Skeletal muscle satellite cell (primary cell): Measurements from ENCODE around the gene TMPRSS9.

ENCODE experiments used
- H3K27me3 ChIP-seq: 2 replicates; pipeline ENCODE4 v1.7.0; 2013; ENCODE audit warnings: low read length; ENCODE audit not compliant: control insufficient read depth, insufficient read depth
- H3K36me3 ChIP-seq: 2 replicates; pipeline ENCODE4 v1.7.0; 2013; ENCODE audit warnings: mild to moderate bottlenecking, control low read depth, low read length; ENCODE audit not compliant: insufficient read depth
- H3K4me1 ChIP-seq: 2 replicates; pipeline ENCODE4 v1.7.0; 2013; ENCODE audit warnings: low read length; ENCODE audit not compliant: control insufficient read depth, insufficient read depth
- H3K4me2 ChIP-seq: 2 replicates; pipeline ENCODE4 v1.7.0; 2013; ENCODE audit warnings: mild to moderate bottlenecking, low read length
- H3K4me3 ChIP-seq: 2 replicates; pipeline ENCODE4 v1.7.0; 2013; ENCODE audit warnings: low read length
- H3K9ac ChIP-seq: 2 replicates; pipeline ENCODE4 v1.7.0; 2013; ENCODE audit warnings: mild to moderate bottlenecking, low read depth, low read length, moderate library complexity
- H3K9me3 ChIP-seq: replicated peaks from 2 replicates; pipeline ENCODE4 v1.7.0; 2013; ENCODE audit warnings: mild to moderate bottlenecking, control low read depth, low read length

Gene TMPRSS9

DNA sequence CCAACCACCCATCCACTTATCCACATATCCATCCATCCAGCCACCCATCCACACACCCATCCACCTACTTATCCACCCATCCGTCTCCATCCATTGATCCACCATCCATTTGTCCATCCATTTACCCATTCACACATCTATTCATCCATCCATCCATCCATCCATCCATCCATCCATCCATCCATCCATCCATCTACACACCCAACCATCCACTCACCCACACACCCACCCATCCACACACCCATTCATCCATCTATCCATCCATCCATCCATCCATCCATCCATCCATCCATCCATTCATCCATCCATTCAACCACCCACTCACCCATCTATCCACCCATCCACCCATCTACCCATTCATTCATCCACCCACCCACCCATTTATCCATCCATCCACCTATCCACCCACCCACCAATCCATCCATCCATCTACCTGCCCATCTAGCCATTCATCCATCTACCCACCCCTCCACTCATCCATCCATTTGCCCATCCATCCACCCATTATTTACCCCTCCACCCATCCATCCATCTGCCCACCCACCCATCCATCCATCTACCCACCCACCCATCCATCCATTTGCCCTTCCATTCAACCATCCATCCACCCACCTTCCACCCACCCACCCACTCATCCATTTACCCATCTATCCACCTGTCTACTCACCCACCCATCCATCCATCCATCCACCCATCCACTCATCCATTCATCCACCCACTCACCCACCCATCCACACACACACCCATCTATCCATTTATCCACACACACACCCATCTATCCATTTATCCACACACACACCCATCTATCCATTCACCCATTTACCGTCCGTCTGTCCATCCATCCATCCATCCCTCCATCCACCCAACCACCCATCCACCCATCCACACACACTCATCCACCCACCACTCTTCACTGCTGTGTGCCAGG, 2.5 kb upstream of the TMPRSS9 start:
- Histone ChIP-seq H3K27me3 (peaks cover 24% of the 10 kb centered on the region), H3K9me3 (no peaks in the 10 kb centered on the region), H3K4me3 (no peak overlapping the region), H3K4me2 (no peak overlapping the region), H3K4me1 (no peaks in the 10 kb centered on the region), H3K36me3 (peaks cover 8% of the 10 kb centered on the region), H3K9ac (no peak overlapping the region)

DNA sequence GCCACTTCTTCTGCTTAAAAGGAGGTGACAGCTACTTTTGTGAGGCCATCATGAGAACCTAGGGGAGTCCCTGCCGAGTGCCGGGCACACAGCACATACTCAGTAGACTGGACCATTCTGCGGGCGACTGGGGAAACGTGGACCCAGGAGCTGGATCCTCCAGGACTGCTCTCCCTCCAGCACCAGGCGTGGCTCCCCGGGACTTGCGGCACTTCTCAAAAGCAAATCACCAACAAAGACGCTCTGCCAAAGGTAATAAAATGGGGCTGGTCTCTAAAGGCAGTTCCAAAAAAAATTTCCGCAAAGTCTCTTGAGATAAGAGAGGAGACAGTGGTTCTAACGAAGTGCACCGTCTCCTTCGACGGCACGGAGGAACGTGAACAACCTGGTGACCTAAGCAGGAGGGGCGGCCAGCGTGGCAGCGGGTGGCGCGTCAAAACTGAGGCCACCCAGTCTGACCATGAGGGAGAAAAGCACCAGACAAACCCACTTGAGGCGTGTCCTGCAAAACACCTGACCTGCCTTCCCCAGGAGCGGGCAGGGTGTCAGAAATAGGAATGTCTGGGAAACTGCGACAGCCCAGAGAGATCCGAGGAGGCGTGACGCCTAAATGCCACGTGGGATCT, 1.4 kb upstream of the TMPRSS9 start:
- H3K9ac ChIP-seq, result no peak overlapping the region
- no peak overlapping the region for H3K4me3 ChIP-seq
- no peaks in the 10 kb centered on the region for H3K9me3 ChIP-seq
- H3K4me1 ChIP-seq, result no peaks in the 10 kb centered on the region
- H3K4me2 ChIP-seq, result no peak overlapping the region
- peaks cover 35% of the 10 kb centered on the region for H3K27me3 ChIP-seq
- H3K36me3 ChIP-seq, result peaks cover 3% of the 10 kb centered on the region

DNA sequence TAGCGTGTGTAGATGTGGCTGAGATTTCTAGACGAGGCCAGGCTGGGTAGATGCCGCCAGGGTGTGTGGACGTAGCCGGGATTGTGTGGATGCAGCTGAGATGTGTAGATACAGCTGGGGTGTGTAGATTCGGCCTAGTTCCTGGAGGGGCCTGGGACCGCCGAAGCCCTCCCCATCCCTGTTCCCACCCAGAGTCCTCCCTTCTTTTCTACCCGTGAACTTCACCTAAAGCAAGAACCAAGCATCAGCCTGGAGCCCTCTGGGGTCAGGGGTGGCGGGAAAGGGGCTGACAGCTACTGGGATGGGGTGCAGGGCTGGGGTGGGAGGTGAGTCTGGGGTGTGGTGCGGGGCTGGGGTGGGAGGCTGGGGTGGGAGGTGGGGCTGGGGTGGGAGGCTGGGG, 768 bp downstream of the TMPRSS9 start:
- Histone ChIP-seq H3K4me1 (no peaks in the 10 kb centered on the region), H3K9ac (no peak overlapping the region), H3K36me3 (no peaks in the 10 kb centered on the region), H3K4me3 (no peak overlapping the region), H3K4me2 (no peak overlapping the region), H3K27me3 (peaks cover 47% of the 10 kb centered on the region), H3K9me3 (no peaks in the 10 kb centered on the region)

DNA sequence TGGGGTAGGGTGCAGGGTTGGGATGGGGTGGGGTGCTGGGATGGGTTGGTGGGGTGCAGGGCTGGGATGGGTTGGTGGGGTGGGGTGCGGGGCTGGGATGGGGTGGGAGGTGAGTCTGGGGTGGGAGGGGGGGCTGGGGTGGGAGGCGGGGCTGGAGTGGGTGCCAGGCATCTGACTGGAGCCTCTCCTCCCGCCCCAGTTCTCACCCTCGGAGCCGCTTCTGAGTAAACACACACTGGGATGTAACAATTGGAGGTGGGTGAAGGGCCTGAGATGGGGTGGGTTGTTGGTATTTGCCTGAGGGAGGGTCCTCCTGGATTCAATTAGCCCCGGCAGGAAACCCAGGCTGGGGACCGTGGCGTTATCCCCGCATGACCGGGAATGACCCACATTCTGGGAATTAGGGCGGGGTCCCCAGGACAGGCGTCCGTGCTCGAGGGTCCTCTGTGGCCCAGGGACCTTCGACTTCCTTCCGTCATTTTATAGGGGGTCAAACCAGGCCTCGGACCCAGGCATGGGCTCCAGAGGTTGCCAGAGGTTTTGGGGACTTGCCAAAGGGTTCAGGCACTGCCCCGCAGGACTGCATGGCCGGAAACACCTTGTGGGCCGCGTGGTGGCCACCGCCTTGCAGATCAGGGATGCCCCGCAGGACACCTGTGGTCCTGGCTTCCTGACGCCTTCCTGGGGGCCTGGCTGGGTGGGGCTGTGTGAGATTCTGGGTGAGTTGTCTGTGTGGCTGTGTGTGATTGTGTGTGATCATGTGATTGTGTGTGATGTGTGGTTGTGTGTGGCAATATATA, 1.4 kb downstream of the TMPRSS9 start:
- H3K4me1 ChIP-seq, result no peaks in the 10 kb centered on the region
- no peaks in the 10 kb centered on the region for H3K36me3 ChIP-seq
- no peaks in the 10 kb centered on the region for H3K9me3 ChIP-seq
- H3K4me2 ChIP-seq, result no peak overlapping the region
- H3K4me3 ChIP-seq, result no peak overlapping the region
- peaks cover 47% of the 10 kb centered on the region for H3K27me3 ChIP-seq
- H3K9ac ChIP-seq, result no peak overlapping the region

DNA sequence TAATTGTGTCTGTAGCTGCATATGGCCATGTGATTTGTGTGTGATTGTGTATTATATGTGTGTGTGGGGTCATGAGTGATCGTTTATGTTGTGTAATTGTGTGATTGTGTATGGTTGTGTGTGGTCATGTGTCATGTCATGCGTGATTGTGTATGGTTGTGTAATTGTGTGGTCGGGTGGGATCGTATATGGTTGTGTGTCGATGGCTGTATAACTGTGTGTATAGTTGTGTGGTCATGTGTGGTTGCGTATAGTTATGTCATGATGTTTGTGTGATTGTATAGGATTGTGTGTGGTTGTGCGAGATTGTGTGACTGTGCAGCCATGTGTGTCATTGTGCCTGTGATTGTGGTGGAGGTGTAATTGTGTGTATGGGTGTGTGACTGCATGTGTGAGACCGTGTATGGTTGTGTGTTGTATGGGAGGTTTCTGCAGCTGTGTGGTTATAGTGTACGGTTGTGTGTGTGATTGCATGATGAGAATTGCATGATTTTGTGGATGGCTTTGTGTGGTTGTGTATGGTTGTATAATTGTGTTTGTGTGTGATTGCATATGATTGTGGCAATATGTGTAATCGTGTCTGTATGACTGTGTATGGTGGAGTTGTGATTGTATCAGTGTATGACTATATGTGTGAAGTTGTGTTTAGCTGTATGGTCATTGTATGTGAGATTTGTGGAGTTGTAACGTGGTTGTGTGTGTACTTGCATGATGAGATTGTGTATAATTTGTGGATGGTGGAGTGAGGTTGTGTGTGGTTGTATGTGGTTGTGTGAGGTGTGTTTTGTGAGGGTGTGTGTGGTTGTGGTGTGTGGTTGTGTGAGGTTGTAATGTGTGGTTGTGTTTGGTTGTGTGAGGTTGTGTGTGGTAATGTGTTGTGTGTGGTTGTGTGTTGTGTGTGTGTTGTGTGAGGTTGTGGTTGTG, 2.2 kb downstream of the TMPRSS9 start:
- H3K4me1 ChIP-seq, result no peaks in the 10 kb centered on the region
- no peak overlapping the region for H3K4me2 ChIP-seq
- no peak overlapping the region for H3K9ac ChIP-seq
- H3K36me3 ChIP-seq, result no peaks in the 10 kb centered on the region
- H3K4me3 ChIP-seq, result no peak overlapping the region
- no peaks in the 10 kb centered on the region for H3K9me3 ChIP-seq
- peaks cover 47% of the 10 kb centered on the region for H3K27me3 ChIP-seq

DNA sequence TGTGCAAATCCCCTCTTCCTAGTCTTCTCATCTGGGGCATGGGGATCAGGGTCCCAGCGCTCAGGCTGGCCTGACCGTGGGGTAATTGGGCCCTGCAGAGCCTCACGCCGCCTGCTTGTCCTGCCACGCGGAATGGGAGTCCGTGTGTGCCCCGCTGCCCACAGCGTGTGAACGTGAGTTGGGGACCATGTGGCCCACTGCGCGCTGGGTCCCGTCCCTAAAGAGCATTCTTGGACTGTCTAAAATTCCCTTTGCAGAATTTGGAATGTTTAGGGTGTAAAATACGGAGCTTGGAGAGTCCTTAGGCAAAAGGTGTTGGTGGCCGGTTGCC, 2.9 kb downstream of the TMPRSS9 start:
- Histone ChIP-seq H3K4me3 (no peak overlapping the region), H3K4me1 (no peaks in the 10 kb centered on the region), H3K27me3 (peaks cover 47% of the 10 kb centered on the region), H3K36me3 (no peaks in the 10 kb centered on the region), H3K9ac (no peak overlapping the region), H3K4me2 (no peak overlapping the region), H3K9me3 (no peaks in the 10 kb centered on the region)

DNA sequence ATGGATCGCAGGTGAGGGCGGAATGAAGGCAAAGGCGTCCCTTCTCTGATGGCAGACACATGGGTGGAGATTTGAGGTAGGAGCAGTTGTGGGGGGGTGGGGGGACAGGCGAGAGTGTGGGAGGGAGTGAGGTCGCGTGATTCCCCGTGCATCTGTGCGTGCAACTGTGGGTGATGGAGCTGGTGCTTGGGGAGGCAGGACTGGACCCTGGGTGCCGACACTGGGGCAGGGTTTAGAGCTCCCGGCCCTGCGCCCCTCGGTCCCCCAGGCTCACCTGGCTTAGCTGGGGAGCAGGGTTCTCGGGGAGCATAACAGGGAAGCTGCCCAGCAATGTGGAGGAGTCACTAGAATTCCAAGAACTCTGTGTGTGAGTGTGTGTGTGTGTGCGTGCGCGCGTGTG, 3.4 kb downstream of the TMPRSS9 start:
- Histone ChIP-seq H3K4me1 (no peaks in the 10 kb centered on the region), H3K9me3 (no peaks in the 10 kb centered on the region), H3K4me2 (no peak overlapping the region), H3K4me3 (no peak overlapping the region), H3K9ac (no peak overlapping the region), H3K36me3 (no peaks in the 10 kb centered on the region), H3K27me3 (peaks cover 48% of the 10 kb centered on the region)

DNA sequence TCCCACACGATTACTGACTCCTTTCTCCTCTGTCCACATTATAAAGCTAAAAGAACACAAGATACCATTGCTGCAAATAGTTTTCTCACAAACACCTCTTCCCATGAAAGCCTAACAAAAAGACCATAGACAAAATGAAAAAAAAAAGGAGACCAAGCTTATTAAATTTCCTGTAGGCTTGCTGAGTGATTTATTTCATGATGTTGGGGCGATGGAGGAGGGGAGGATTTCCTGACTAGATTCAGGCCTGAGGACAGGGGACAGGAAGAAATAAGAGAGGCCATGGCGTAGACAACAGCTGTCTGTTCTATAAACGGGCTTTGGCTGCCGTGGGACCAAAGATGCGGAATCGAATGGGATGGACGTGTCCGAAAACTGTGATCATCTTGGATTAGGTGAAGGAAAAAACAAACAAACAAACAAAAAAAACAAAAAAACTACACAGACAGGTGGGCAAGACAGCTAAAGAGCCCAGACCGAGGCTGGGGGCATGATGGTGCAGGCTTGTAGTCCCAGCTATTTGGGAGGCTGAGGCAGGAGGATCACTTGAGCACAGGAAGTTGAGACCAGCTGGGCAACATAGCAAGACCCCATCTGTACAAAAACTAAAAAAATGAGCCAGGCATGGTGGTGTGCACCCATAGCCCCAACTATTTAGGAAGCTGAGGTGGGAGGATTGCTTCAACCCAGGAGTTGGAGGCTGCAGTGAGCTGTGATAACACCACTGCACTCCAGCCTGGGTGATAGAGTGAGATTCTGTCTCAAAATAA, 5.3 kb downstream of the TMPRSS9 start:
- H3K4me3 ChIP-seq, result no peak overlapping the region
- no peaks in the 10 kb centered on the region for H3K9me3 ChIP-seq
- no peak overlapping the region for H3K4me2 ChIP-seq
- H3K9ac ChIP-seq, result no peak overlapping the region
- no peaks in the 10 kb centered on the region for H3K36me3 ChIP-seq
- peaks cover 32% of the 10 kb centered on the region for H3K27me3 ChIP-seq
- H3K4me1 ChIP-seq, result no peaks in the 10 kb centered on the region

DNA sequence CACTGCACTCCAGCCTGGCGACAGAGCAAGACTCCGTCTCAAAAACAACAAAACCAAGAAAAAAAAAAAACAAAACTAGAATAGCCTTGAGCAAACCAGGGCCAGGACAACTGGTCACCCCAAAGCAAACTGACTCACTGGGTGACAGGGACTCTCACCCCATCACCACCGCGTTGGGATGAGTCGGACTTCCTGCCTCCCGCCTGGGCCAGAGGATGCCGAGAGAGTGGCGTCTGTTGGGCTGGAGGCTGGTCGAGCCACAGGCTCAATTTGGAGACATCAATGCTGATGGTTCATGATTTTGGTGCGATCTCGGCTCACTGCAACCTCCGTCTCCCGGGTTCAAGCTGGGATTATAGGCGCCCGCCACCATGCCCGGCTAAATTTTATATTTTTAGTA, 11.6 kb downstream of the TMPRSS9 start:
- peaks cover 3% of the 10 kb centered on the region for H3K27me3 ChIP-seq
- no peaks in the 10 kb centered on the region for H3K9me3 ChIP-seq
- H3K4me2 ChIP-seq, result no peak overlapping the region
- no peak overlapping the region for H3K9ac ChIP-seq
- H3K4me1 ChIP-seq, result peaks cover under 1% of the 10 kb centered on the region
- H3K4me3 ChIP-seq, result no peak overlapping the region
- H3K36me3 ChIP-seq, result no peaks in the 10 kb centered on the region

DNA sequence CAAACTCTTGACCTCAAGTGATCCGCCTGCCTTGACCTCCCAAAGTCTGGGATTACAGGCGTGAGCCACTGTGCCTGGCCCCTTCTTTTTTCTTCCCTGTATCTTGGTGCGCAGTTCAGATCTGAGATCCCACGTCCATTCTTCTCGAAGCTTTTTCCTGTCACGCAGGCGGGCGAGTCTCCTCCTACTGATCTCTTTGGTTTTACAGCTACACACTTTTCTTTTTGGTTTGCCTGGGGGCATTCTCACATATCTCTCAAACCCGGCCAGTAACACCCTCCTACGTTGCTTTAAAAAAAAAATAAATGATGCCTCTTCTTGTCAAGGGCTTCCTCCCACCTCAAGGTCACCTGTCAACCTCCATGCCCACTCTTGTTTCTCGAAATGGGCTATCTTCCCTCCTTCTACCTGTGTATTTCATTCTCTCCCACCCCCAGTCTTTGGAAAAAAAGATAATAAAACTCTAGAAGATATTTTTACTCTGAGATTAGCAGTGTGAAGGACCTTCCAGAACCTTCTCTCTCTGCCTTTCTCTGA, 12.1 kb downstream of the TMPRSS9 start:
- Histone ChIP-seq H3K4me1 (peaks cover 3% of the 10 kb centered on the region), H3K4me2 (no peak overlapping the region), H3K9me3 (no peaks in the 10 kb centered on the region), H3K36me3 (no peaks in the 10 kb centered on the region), H3K9ac (no peak overlapping the region), H3K4me3 (no peak overlapping the region), H3K27me3 (peaks cover 5% of the 10 kb centered on the region)
